ENCODE results near the gene ARL10. TPM values are rescaled to one million over a fixed set of nuclear protein-coding genes. Genes with fewer than 3 reads are reported as not detected.

ARL10 gene
- total RNA-seq, 3 donors from 2014 or later = 5.6 to 17.7 (median 6.6) TPM

DNA sequence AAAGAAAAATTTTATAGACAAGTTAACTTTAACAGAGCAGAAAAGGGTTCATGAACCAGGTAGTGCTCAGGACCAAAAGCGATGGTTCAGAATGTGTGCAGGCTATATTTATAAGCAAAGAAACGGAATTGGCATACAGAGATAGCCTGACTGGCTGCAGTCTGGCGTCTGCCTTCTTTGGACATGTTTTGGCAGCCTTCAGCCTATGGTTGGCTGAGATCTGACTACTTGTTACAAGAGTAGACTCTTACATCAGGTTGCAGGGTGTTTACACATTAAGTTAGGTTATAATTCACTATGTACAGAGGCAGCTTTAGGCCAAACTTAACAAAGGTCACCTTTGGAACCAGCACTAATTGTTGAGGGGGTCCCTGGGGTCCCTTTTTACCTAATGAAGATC, 16.1 kb downstream of the ARL10 start:
- intact Hi-C loops (cut with DNase I; ENCODE audit: low total_unique reads) = no loop called here
- TF ChIP-seq POLR2A (IDR thresholded peaks at IDR 0.05) (no peak), POLR2AphosphoS5 (IDR thresholded peaks at IDR 0.05) (no peak)
- TF ChIP-seq, protein P1, sequence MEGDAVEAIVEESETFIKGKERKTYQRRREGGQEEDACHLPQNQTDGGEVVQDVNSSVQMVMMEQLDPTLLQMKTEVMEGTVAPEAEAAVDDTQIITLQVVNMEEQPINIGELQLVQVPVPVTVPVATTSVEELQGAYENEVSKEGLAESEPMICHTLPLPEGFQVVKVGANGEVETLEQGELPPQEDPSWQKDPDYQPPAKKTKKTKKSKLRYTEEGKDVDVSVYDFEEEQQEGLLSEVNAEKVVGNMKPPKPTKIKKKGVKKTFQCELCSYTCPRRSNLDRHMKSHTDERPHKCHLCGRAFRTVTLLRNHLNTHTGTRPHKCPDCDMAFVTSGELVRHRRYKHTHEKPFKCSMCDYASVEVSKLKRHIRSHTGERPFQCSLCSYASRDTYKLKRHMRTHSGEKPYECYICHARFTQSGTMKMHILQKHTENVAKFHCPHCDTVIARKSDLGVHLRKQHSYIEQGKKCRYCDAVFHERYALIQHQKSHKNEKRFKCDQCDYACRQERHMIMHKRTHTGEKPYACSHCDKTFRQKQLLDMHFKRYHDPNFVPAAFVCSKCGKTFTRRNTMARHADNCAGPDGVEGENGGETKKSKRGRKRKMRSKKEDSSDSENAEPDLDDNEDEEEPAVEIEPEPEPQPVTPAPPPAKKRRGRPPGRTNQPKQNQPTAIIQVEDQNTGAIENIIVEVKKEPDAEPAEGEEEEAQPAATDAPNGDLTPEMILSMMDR (IDR thresholded peaks at IDR 0.05) = no peak
- Histone ChIP-seq H3K36me3 (peaks cover 8% of the 10 kb centered on the region), H3K4me3 (no peak overlapping the region), H3K27me3 (no peaks in the 10 kb centered on the region), H3K27ac (no peak overlapping the region), H3K4me1 (no peaks in the 10 kb centered on the region), H3K9me3 (no peaks in the 10 kb centered on the region)
- no peak for DNase-seq (ENCODE audit: low spot score in 2 of 2)

DNA sequence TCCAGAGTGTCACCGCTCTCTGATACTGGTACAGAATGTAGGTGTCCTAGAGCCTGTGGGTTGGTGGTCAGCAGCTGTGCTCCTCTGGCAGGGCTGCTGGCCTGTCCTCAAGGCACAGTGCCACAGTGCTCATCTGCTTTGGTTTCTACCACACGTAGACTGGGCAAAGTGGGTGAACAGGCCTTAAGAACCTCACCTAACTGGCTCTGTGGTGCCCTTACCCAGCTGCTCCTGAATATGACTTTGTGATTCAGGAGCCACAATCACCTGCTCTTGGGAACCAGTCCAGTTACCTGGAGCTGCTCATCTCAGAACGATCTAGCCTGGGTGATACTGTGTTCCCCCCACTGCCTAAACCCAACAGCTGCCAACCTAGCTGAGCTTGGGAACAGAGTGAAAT, 16.7 kb downstream of the ARL10 start:
- H3K4me3 ChIP-seq = no peak overlapping the region
- TF ChIP-seq, protein P1 (IDR thresholded peaks at IDR 0.05) = no peak
- no peak overlapping the region for H3K27ac ChIP-seq
- H3K27me3 ChIP-seq = no peaks in the 10 kb centered on the region
- H3K36me3 ChIP-seq = peaks cover 8% of the 10 kb centered on the region
- intact Hi-C loops (cut with DNase I; ENCODE audit: low total_unique reads) = no loop called here
- DNase-seq (ENCODE audit: low spot score in 2 of 2) = no peak
- H3K4me1 ChIP-seq = no peaks in the 10 kb centered on the region
- H3K9me3 ChIP-seq = no peaks in the 10 kb centered on the region

DNA sequence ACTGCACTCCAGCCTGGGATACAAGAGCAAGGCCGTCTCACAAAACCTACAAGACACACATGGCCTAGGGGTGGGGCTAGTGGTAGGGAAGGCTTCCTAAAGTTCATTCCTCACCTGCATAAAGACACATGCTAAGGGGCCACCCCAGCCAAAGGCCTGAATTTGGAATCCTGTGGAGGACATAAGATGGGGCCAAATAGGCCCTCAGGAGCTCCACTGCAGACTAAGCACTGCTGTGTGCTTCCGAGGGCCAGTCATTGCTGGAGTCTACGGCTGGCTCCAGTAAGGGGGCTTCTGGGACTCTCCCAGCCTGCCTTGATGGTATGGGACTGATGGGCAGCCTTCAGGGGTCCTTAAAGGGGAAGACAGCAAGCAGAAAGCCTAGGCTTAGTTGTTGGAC, 17.4 kb downstream of the ARL10 start:
- TF ChIP-seq, protein P1 (IDR thresholded peaks at IDR 0.05) = no peak
- TF ChIP-seq POLR2AphosphoS5 (IDR thresholded peaks at IDR 0.05) (no peak), POLR2A (IDR thresholded peaks at IDR 0.05) (no peak)
- Histone ChIP-seq H3K4me1 (peaks cover 6 to 7% of the 10 kb centered on the region in 2 donors), H3K9me3 (no peaks in the 10 kb centered on the region), H3K27me3 (no peaks in the 10 kb centered on the region), H3K27ac (no peak overlapping the region), H3K36me3 (peaks cover 8% of the 10 kb centered on the region), H3K4me3 (no peak overlapping the region)
- no peak for DNase-seq (ENCODE audit: low spot score in 2 of 2)
- intact Hi-C loops (cut with DNase I; ENCODE audit: low total_unique reads) = no loop called here

DNA sequence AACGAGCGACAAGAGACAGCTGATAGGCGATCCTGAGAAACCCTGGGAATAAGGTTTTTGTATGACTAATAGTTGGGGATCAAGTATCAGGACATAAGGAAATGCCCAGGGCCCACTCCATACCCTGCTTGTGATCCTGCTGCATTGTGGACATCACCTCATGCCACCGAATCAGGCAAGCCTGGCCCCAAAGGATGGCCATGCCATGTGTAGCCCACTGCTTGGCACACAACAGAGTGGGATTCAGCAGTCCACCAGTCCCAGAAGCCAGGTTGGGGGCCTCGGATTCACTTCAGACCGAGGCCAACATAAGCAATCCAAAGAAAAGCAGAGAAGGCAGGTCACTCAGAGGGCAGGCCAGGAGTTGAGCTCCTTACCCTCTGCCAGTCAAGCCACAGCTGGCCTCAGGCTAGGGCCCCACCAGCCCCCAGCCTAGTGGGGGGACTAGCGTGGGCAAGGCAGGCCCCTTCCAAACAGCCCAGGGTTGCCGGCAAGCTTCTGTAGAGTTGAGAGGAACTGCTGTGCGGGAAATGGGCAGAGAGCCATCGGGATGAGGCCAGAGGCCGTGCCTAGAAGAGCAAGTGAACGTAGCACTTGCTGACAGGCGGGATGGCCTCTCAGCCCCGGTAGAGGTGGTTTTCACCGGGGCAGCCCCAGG, 18.1 kb downstream of the ARL10 start:
- H3K27me3 ChIP-seq = no peaks in the 10 kb centered on the region
- no peaks in the 10 kb centered on the region for H3K9me3 ChIP-seq
- TF ChIP-seq, protein P1 (IDR thresholded peaks at IDR 0.05) = no peak
- no peak for TF ChIP-seq POLR2AphosphoS5 (IDR thresholded peaks at IDR 0.05)
- no peak for TF ChIP-seq POLR2A (IDR thresholded peaks at IDR 0.05)
- intact Hi-C loops (cut with DNase I; ENCODE audit: low total_unique reads) = no loop called here
- H3K4me3 ChIP-seq = no peak overlapping the region
- peaks cover 8% of the 10 kb centered on the region for H3K36me3 ChIP-seq
- no peak for DNase-seq (ENCODE audit: low spot score in 2 of 2)
- H3K4me1 ChIP-seq = peaks cover 7% of the 10 kb centered on the region in 2 donors
- no peak overlapping the region for H3K27ac ChIP-seq

- DNase-seq (ENCODE audit: low spot score in 2 of 2) = no peak
- H3K4me1 ChIP-seq = peaks cover 7% of the 10 kb centered on the region in 2 donors
- no peak for TF ChIP-seq POLR2AphosphoS5 (IDR thresholded peaks at IDR 0.05)
- TF ChIP-seq, protein P1 (IDR thresholded peaks at IDR 0.05) = no peak
- no peak for TF ChIP-seq POLR2A (IDR thresholded peaks at IDR 0.05)
- H3K4me3 ChIP-seq = no peak overlapping the region
- H3K9me3 ChIP-seq = no peaks in the 10 kb centered on the region
- intact Hi-C loops (cut with DNase I; ENCODE audit: low total_unique reads) = no loop called here
- no peaks in the 10 kb centered on the region for H3K27me3 ChIP-seq
- no peak overlapping the region for H3K27ac ChIP-seq
- H3K36me3 ChIP-seq = peaks cover 8% of the 10 kb centered on the region
These were observed 18.7 kb downstream of the ARL10 start for GRCh38 chr5:176383961-176384360.

Data from breast epithelium (tissue), 4 donors.